SK-N-SH (cell line): ENCODE data around the gene SH2D3C. TPM values are rescaled to one million over a fixed set of nuclear protein-coding genes. Genes with fewer than 3 reads are reported as not detected.

Source experiments
- CTCF ChIA-PET: fragments of 300-600, 350-600 bp; formaldehyde crosslinking; extraction: SDS; loops from one replicate; lab custom pipeline; 2021; lab: Yijun Ruan, JAX
- POLR2A ChIA-PET: fragments of 350-600 bp; sonication (Branson Sonifier 250); formaldehyde crosslinking; extraction: SDS; loops from one replicate; lab custom pipeline; 2020; ENCODE audit warnings: antibody characterized with exemption, inconsistent platforms; lab: Yijun Ruan, JAX
- DNase-seq: peaks from one replicate; pipeline ENCODE4 v3.0.0; 2012
- H2AFZ ChIP-seq: fragments of 200-600 bp; sonication (generic); 2 replicates; pipeline ENCODE4 v1.8.1; 2016; ENCODE audit warnings: antibody characterized with exemption, mild to moderate bottlenecking, low read depth
- H3F3A ChIP-seq: fragments of 200-600 bp; sonication (generic); replicated peaks from 2 replicates; pipeline ENCODE3; 2016; ENCODE audit warnings: antibody characterized with exemption, mild to moderate bottlenecking; ENCODE audit not compliant: insufficient read depth
- H3K27ac ChIP-seq, 2 experiments: fragments of 200-500 bp in 1 of 2; fragments of 200-600 bp in 1 of 2; sonication (Bioruptor generic) in 1 of 2; sonication (generic), shearing (Covaris generic) in 1 of 2; 2 replicates each; pipeline versions ENCODE4 v1.5.1 to v1.6.1; 2014 to 2016; ENCODE audit warnings: low read depth in 2 of 2, inconsistent platforms in 1 of 2, low read length in 1 of 2, mild to moderate bottlenecking in 1 of 2, mixed read lengths in 1 of 2
- H3K27me3 ChIP-seq: fragments of 200-600 bp; sonication (generic), shearing (Covaris generic); 2 replicates; pipeline ENCODE4 v1.6.1; 2016; ENCODE audit warnings: mixed run types; ENCODE audit not compliant: insufficient read depth
- H3K36me3 ChIP-seq, 2 experiments: fragments of 200-500 bp in 1 of 2; fragments of 200-600 bp in 1 of 2; sonication (Bioruptor generic) in 1 of 2; sonication (generic) in 1 of 2; replicated peaks in 1 of 2; 2 replicates each; pipeline versions ENCODE3 to v1.5.1; 2014 to 2016; ENCODE audit warnings: low read length in 1 of 2, mild to moderate bottlenecking in 1 of 2; ENCODE audit not compliant: insufficient read depth in 2 of 2, control insufficient read depth in 1 of 2
- H3K4me1 ChIP-seq, 2 experiments: fragments of 200-500 bp in 1 of 2; fragments of 200-600 bp in 1 of 2; sonication (Bioruptor generic) in 1 of 2; sonication (generic), shearing (Covaris generic) in 1 of 2; 2 replicates each; pipeline versions ENCODE4 v1.5.1 to v1.6.1; 2014 to 2016; ENCODE audit warnings: low read depth in 1 of 2, low read length in 1 of 2, mixed run types in 1 of 2; ENCODE audit not compliant: insufficient read depth in 2 of 2, control insufficient read depth in 1 of 2
- H3K4me2 ChIP-seq: fragments of 200-600 bp; sonication (generic), shearing (Covaris generic); 2 replicates; pipeline ENCODE4 v1.6.1; 2017; ENCODE audit warnings: mixed run types
- H3K4me3 ChIP-seq, 2 experiments: fragments of 200-500 bp in 1 of 2; fragments of 200-600 bp in 1 of 2; sonication (Bioruptor generic) in 1 of 2; sonication (generic), shearing (Covaris generic) in 1 of 2; 2 replicates each; pipeline versions ENCODE4 v1.5.1 to v1.8.1; 2014 to 2016; ENCODE audit warnings: low read depth in 2 of 2, inconsistent platforms in 1 of 2, low read length in 1 of 2, mild to moderate bottlenecking in 1 of 2, mixed read lengths in 1 of 2, moderate library complexity in 1 of 2
- H3K79me2 ChIP-seq: fragments of 200-600 bp; sonication (generic); 2 replicates; pipeline ENCODE4 v1.8.1; 2017; ENCODE audit warnings: mild to moderate bottlenecking; ENCODE audit not compliant: insufficient read depth
- H3K9ac ChIP-seq: fragments of 200-600 bp; sonication (generic); 2 replicates; pipeline ENCODE4 v1.6.1; 2017; ENCODE audit warnings: mixed run types
- H3K9me2 ChIP-seq: fragments of 200-600 bp; sonication (generic); 2 replicates; pipeline ENCODE4 v1.6.1; 2017; ENCODE audit warnings: mixed run types
- H3K9me3 ChIP-seq: fragments of 200-600 bp; sonication (generic); 2 replicates; pipeline ENCODE4 v1.6.1; 2017; ENCODE audit warnings: mixed run types, mild to moderate bottlenecking, moderate library complexity
- H4K20me1 ChIP-seq: fragments of 200-600 bp; sonication (generic); 2 replicates; pipeline ENCODE4 v1.6.1; 2017; ENCODE audit warnings: mild to moderate bottlenecking, mixed run types; ENCODE audit not compliant: insufficient read depth
- ELF1 ChIP-seq: IDR thresholded peaks from 2 replicates; pipeline ENCODE4 v1.4.0; 2012
- EP300 ChIP-seq, 2 experiments: IDR thresholded peaks; 2 replicates each; pipeline versions ENCODE4 v1.4.0 to v1.6.1; 2012; ENCODE audit warnings: borderline replicate concordance in 1 of 2, low read depth in 1 of 2, low read length in 1 of 2
- FOXJ3 ChIP-seq: sonication (generic); formaldehyde crosslinking; IDR thresholded peaks from 2 replicates; pipeline ENCODE4 v1.5.1; 2020; ENCODE audit warnings: mild to moderate bottlenecking, missing genetic modification reagents
- FOXM1 ChIP-seq: IDR thresholded peaks from 2 replicates; pipeline ENCODE4 v1.4.0; 2012; ENCODE audit warnings: low read depth, mild to moderate bottlenecking
- GABPA ChIP-seq: IDR thresholded peaks from 2 replicates; pipeline ENCODE4 v1.4.0; 2012; ENCODE audit warnings: low read depth, mild to moderate bottlenecking
- JUND ChIP-seq: IDR thresholded peaks from 2 replicates; pipeline ENCODE4 v1.4.0; 2012
- NRF1 ChIP-seq: IDR thresholded peaks from 2 replicates; pipeline ENCODE4 v1.6.1; 2012; ENCODE audit warnings: low read depth, mild to moderate bottlenecking, low read length
- SIN3A ChIP-seq: IDR thresholded peaks from 2 replicates; pipeline ENCODE4 v1.6.1; 2012; ENCODE audit warnings: low read depth, mild to moderate bottlenecking, low read length, moderate library complexity, borderline replicate concordance
- TCF12 ChIP-seq: IDR thresholded peaks from 2 replicates; pipeline ENCODE4 v1.4.0; 2012
- TEAD4 ChIP-seq: IDR thresholded peaks from 2 replicates; pipeline ENCODE4 v1.4.0; 2012; ENCODE audit warnings: mild to moderate bottlenecking, borderline replicate concordance; ENCODE audit not compliant: insufficient read depth
- YY1 ChIP-seq: IDR thresholded peaks from 2 replicates; pipeline ENCODE4 v1.4.0; 2012; ENCODE audit warnings: low read depth, mild to moderate bottlenecking
- WGBS: methylation state at CpG from one replicate; pipeline ENCODE4 v1.1.6; 2017; ENCODE audit warnings: low lambda C conversion rate; 5-methylcytosine and 5-hydroxymethylcytosine counted together
- polyA plus RNA-seq, 3 experiments: library from polyadenylated mRNA; depleted of rRNA; stranded (reverse); fragments of >200 nt; gene quantifications; 2 replicates each; pipeline ENCODE4 v1.2.3, GENCODE V29; 2012
- TF ChIP-seq, protein P1 (sequence below): fragments of 150-350 bp; IDR thresholded peaks from 2 replicates; pipeline ENCODE4 v1.6.1; 2016; ENCODE audit warnings: mild to moderate bottlenecking, low read depth, low read length
- TF ChIP-seq, protein P2 (sequence below): IDR thresholded peaks from 2 replicates; pipeline ENCODE4 v1.4.0; 2012; ENCODE audit warnings: low read depth, borderline replicate concordance
- TF ChIP-seq, protein P3 (sequence below): fragments of 200-600 bp; sonication (generic); IDR thresholded peaks from 2 replicates; pipeline ENCODE4 v1.6.1; 2017; ENCODE audit warnings: antibody characterized with exemption, mild to moderate bottlenecking, moderate library complexity
- TF ChIP-seq, protein P4 (sequence below): fragments of 150-350 bp; IDR thresholded peaks from 2 replicates; pipeline ENCODE4 v1.6.1; 2017; ENCODE audit warnings: antibody characterized with exemption, low read length, low read depth, borderline replicate concordance

SH2D3C gene
- polyA plus RNA-seq, 1 of the 3 experiments (the other 2 are of a cell fraction), result 0.15 TPM

DNA sequence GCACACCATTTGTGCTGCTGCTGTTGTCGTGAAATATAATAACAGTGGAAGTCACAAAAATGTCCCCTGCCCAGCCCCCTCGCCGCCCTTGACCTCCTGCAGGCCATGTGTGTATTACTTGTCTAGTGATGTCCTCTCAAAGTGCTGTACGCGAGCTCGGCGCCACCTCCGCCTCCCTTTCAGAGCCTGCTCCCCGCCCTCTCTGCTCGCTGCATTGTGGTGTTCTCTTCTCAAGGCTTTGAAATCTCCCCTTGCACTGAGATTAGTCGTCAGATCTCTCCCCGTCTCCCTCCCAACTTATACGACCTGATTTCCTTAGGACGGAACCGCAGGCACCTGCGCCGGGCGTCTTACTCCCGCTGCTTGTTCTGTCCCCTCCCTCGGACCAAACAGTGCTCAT lies 86.4 kb downstream of the SH2D3C start:
- Histone ChIP-seq H3F3A (peaks cover 3% of the 10 kb centered on the region), H3K27me3 (no peaks in the 10 kb centered on the region), H3K9me3 (no peaks in the 10 kb centered on the region), H3K36me3 (peaks cover 12 to 44% of the 10 kb centered on the region in 2 experiments), H3K4me2 (no peak overlapping the region), H4K20me1 (no peaks in the 10 kb centered on the region), H3K27ac (no peak overlapping the region), H2AFZ (no peak overlapping the region), H3K9me2 (no peaks in the 10 kb centered on the region), H3K4me3 (no peak overlapping the region), H3K4me1 (peaks cover 0 to 3% of the 10 kb centered on the region in 2 experiments; a peak in 1 of 4 replicates), H3K9ac (no peak overlapping the region), H3K79me2 (no peaks in the 10 kb centered on the region)
- 94% methylated on average over 20 of the region's 20 CpGs for WGBS
- no peak for TF ChIP-seq TEAD4
- TF ChIP-seq JUND, result no peak
- TF ChIP-seq, protein P1, sequence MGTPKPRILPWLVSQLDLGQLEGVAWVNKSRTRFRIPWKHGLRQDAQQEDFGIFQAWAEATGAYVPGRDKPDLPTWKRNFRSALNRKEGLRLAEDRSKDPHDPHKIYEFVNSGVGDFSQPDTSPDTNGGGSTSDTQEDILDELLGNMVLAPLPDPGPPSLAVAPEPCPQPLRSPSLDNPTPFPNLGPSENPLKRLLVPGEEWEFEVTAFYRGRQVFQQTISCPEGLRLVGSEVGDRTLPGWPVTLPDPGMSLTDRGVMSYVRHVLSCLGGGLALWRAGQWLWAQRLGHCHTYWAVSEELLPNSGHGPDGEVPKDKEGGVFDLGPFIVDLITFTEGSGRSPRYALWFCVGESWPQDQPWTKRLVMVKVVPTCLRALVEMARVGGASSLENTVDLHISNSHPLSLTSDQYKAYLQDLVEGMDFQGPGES, result no peak
- no peak for DNase-seq
- ChIA-PET CTCF (interaction anchor here (0.9 to 2.2 kb wide), 4 partner anchors 18 to 177 kb away, joined by 3 to 9 read pairs (median 4); partner anchors contain the start of gene TOR2A), POLR2A (interaction anchor here (1.4 kb wide), 1 partner anchor 9 kb away, joined by 3 read pairs; no protein-coding TSS in a partner anchor)

DNA sequence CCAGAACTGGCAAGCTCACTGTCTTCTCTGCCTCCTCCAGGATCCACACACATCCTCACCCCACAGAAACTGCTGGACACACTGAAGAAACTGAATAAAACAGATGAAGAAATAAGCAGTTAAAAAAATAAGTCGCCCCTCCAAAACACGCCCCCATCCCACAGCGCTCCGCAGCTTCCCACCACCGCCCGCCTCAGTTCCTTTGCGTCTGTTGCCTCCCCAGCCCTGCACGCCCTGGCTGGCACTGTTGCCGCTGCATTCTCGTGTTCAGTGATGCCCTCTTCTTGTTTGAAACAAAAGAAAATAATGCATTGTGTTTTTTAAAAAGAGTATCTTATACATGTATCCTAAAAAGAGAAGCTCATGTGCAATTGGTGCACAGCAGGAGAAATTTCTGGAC lies 87.7 kb downstream of the SH2D3C start:
- Histone ChIP-seq H3K4me2 (no peak overlapping the region), H3K4me3 (no peak overlapping the region), H3K79me2 (no peaks in the 10 kb centered on the region), H3K4me1 (peaks cover 0 to 6% of the 10 kb centered on the region in 2 experiments; a peak in 1 of 4 replicates), H3F3A (peaks cover 3% of the 10 kb centered on the region), H3K27ac (no peak overlapping the region), H3K36me3 (peaks cover 18 to 46% of the 10 kb centered on the region in 2 experiments), H3K9ac (no peak overlapping the region), H3K9me2 (no peaks in the 10 kb centered on the region), H3K9me3 (no peaks in the 10 kb centered on the region), H4K20me1 (no peaks in the 10 kb centered on the region), H2AFZ (no peak overlapping the region), H3K27me3 (no peaks in the 10 kb centered on the region)
- ChIA-PET CTCF (interaction anchor here (0.9 to 2.2 kb wide), 3 partner anchors 44 to 179 kb away, joined by 3 to 9 read pairs (median 4); partner anchors contain the start of gene TOR2A), POLR2A (no interaction called here)
- TF ChIP-seq, protein P1, result no peak
- TF ChIP-seq NRF1, result no peak
- TF ChIP-seq FOXM1, result no peak
- no peak for TF ChIP-seq FOXJ3 (CRISPR knock-in tag)
- TF ChIP-seq TEAD4, result no peak
- no peak for TF ChIP-seq SIN3A
- TF ChIP-seq EP300 (IDR thresholded peaks at IDR 0.05; ENCODE audit: borderline replicate concordance in 1 of 2, low read depth in 1 of 2, low read length in 1 of 2), result no peak
- TF ChIP-seq GABPA, result no peak
- no peak for TF ChIP-seq ELF1
- TF ChIP-seq, protein P2, sequence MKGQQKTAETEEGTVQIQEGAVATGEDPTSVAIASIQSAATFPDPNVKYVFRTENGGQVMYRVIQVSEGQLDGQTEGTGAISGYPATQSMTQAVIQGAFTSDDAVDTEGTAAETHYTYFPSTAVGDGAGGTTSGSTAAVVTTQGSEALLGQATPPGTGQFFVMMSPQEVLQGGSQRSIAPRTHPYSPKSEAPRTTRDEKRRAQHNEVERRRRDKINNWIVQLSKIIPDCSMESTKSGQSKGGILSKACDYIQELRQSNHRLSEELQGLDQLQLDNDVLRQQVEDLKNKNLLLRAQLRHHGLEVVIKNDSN, result no peak
- TF ChIP-seq YY1, result no peak
- no peak for TF ChIP-seq TCF12
- TF ChIP-seq, protein P3, sequence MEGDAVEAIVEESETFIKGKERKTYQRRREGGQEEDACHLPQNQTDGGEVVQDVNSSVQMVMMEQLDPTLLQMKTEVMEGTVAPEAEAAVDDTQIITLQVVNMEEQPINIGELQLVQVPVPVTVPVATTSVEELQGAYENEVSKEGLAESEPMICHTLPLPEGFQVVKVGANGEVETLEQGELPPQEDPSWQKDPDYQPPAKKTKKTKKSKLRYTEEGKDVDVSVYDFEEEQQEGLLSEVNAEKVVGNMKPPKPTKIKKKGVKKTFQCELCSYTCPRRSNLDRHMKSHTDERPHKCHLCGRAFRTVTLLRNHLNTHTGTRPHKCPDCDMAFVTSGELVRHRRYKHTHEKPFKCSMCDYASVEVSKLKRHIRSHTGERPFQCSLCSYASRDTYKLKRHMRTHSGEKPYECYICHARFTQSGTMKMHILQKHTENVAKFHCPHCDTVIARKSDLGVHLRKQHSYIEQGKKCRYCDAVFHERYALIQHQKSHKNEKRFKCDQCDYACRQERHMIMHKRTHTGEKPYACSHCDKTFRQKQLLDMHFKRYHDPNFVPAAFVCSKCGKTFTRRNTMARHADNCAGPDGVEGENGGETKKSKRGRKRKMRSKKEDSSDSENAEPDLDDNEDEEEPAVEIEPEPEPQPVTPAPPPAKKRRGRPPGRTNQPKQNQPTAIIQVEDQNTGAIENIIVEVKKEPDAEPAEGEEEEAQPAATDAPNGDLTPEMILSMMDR, result no peak
- TF ChIP-seq, protein P4, sequence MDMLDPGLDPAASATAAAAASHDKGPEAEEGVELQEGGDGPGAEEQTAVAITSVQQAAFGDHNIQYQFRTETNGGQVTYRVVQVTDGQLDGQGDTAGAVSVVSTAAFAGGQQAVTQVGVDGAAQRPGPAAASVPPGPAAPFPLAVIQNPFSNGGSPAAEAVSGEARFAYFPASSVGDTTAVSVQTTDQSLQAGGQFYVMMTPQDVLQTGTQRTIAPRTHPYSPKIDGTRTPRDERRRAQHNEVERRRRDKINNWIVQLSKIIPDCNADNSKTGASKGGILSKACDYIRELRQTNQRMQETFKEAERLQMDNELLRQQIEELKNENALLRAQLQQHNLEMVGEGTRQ, result no peak
- WGBS, result 97% methylated on average over 10 of the region's 10 CpGs
- DNase-seq, result no peak
